Left lobe of liver (tissue), 2 donors: ENCODE data around the gene DEFB124. TPM values are rescaled to one million over a fixed set of nuclear protein-coding genes. Genes with fewer than 3 reads are reported as not detected.
"Not testable (repeated sequence)": the region's sequence is repeated elsewhere in the genome, so short reads cannot be mapped to it uniquely, and the experiment has no call there.

Experiments used
- ATAC-seq: fragments of 200-7000 bp; cut with Tn5 transposase; one replicate; pipeline ENCODE4 v1.9.1; 2020; ENCODE audit warnings: mild to moderate bottlenecking, moderate library complexity
- DNase-seq: peaks from one replicate; pipeline ENCODE4 v3.0.0-alpha.2; 2020; ENCODE audit warnings: low spot score
- total RNA-seq: library from RNA; stranded (reverse); gene quantifications from one replicate; pipeline ENCODE4 v1.2.1, GENCODE V29; 2021
- donor health status: DM: no; HTN: no; CAD: no; lungs with moderate emphysema.
- donor health status: DM: no; HTN: yes; CAD: no.

The DEFB124 gene, protein sequence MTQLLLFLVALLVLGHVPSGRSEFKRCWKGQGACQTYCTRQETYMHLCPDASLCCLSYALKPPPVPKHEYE
- total RNA-seq = not detected

DNA sequence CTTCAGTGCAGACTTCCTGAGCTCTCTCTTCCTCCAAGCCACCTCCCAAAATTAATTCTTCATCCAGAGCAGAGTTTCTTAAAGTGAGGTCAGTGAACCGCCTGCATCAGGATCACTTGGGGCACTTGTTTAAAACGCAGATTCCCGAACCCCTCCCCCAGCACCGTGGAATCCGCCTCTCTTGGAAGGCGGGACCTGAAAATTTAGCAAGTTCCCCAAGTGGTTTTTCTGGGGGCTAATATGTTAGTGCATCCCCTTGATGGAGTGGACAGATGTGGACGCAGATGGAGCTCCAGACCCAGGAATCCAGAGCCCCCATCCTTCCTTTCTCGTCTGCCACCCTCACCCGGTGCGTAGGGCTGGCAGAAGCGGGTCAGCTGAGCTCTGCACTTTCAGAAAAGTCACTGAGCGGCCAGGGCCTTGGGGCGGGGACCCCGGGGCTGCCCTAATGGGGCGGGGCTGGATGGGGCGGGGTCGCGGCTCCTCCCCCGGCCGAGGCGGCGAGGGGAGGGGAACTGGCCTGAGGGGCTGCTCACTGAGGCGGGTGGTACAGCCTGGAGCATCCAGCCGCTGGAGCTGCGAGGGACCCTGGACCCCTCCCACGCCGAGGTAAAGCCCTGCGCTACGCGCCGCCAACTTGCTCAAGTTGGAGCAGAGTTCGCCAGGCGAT lies at the start of gene DEFB124, which contains the start of gene REM1:
Gene DEFB124 (minus strand): TSS at position 370 of the 670 bp plus-strand sequence. CDS start 2,114 bp downstream, outside the sequence.
Gene REM1 (plus strand): TSS at position 531 of the 670 bp plus-strand sequence. CDS start 1,158 bp downstream, outside the sequence.
- no peak for DNase-seq
- ATAC-seq = peak; percentile 66

DNA sequence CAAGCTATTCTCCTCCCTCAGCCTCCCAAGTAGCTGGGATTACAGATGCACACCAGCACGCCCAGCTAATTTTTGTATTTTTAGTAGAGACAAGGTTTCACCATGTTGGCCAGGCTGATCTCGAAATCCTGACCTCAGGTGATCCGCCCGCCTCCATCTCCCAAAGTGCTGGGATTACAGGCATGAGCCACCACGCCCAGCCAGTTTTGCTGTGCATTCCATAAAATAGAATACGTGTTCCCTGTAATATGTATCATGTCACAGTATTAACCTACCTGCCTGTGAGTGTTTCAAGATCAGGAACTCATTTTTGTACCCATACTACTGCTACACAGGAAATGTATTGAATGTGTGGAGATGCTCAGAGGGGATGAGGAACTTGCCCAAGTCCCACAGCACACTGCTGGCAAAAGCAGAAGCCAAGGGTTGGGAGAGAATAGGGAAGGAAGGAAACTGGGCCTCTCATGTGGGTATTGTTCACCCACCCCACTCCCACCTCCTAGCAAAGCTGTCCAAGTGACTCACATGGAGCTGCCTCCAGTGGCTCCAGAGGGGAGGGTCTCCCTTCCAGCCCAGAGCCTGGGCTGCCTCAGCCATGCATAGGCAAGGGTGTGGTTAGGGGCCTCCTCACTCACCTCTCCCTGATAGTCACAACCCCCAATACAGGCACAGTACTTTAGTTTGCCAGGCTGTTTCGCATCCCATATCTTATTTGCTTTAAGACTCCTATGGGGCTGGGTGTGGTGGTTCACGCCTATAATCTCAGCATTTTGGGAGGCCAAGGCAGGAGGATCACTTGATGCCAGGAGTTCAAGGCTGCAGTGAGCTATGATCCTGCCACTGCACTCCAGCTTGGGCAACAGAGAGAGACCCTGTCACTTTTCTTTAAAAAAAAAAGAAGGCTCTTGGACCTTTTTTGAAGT lies 48.7 kb upstream of the DEFB124 start:
- ATAC-seq = peak; percentile 63
- DNase-seq = no peak

DNA sequence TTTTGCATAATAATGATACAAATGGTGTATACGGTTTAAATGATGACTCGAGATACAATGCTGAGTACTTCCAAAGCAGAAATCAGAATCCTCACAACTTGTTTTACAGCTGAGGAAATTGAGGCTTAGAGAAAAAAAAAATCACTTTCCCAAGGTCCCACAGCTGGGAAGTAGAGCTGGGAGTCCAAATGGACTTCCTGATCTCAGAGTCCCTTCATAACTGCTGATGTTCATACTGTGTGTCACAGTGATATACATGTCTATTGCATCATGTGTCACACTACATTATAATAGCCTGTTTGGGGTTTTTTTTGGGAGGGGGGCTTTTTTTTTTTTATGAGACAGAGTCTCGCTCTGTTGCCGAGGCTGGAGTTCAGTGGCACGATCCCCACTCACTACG lies 47.8 kb upstream of the DEFB124 start:
- ATAC-seq (no peak), DNase-seq (no peak)

DNA sequence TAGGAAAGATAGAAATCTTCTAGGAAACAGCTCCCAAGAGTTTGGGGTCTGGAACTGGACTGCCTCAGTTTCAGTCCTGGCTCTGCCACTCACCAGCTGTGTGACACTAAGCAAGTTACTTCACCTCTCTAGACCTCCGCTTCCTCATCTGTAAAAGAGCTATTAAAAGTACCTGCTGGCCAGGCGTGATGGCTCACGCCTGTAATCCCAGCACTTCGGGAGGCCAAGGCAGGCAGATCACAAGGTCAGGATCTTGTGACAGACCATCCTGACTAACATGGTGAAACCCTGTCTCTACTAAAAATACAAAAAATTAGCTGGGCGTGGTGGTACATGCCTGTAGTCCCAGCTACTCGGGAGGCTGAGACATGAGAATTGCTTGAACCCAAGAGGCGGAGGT lies 46.3 kb upstream of the DEFB124 start:
- not testable (repeated sequence) for DNase-seq, ATAC-seq

DNA sequence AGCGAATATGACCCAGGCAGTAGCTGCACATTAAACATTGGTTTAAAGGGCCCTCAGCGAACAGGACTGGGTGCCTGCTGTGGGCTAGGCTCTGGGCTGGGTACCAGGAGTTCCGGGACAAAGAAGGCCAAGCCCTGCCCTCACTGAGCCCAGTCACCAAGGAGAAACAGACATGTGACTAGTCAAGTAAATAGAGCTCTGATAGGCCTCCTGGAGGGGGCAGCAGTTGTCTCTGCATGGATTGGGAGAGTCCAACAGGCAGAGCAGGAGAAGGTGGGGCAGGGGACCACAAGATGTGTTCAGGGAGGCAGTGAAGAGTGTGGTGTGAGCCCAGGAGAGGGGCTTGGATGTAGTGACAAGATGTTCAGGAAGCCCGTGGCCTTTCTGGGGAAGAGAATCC lies 42.4 kb upstream of the DEFB124 start:
- DNase-seq (peak; percentile 68), ATAC-seq (peak; percentile 74)

DNA sequence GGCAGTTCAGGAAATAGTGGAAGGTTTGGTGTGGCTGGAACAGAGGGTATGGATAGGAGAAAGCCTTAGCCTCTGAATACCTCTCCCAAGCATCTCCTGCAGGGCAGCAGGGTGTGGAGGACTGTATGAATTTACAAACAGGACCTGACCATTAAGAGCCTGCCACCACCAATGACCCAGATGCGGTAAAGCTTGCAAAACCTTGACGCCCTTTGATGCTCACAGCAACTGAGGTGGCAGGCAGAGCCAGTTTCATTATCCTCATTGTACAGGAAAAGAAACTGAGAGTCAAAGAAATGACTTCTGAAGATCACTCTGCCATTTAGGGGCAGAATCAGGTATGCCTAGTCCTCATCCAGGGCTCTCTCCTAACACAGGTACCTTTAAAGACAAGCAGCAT lies 41.7 kb upstream of the DEFB124 start:
- ATAC-seq (no peak), DNase-seq (no peak)

DNA sequence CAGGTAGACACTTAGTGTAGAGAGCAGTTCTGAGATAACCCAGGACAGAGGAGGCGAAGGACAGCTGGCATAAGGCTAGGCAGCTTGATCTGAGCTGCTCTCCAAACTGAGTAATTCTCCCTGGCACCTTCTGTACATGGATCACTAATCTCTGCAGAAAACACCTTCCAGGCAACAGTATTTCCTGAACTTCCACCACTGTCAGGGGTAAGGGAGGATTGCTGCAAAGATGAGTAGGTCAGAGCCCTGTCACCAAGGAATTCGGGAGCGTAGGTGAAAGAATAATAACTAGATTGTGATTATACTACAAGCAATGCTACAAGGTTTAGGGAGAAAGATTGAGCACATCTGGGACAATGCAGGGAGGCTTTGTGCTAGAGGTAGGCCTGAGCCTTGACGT lies 41.2 kb upstream of the DEFB124 start:
- no peak for DNase-seq
- no peak for ATAC-seq

DNA sequence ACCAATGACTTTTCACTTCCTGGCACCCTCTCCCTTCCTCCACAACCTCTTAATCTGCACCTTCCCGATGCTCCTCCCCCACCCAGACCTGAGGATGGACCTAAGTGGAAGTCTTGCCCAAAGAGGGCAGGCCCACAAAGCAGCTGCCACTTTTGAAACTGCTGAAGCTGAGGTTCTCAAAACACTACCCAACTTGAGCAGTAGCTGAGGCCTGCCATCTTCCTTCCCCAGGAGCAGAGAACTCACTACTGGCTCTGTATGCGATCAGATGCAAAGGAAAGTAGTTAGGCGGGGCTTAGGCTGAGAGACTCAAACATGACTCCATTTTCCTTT lies 40.8 kb upstream of the DEFB124 start:
- DNase-seq = no peak
- no peak for ATAC-seq

DNA sequence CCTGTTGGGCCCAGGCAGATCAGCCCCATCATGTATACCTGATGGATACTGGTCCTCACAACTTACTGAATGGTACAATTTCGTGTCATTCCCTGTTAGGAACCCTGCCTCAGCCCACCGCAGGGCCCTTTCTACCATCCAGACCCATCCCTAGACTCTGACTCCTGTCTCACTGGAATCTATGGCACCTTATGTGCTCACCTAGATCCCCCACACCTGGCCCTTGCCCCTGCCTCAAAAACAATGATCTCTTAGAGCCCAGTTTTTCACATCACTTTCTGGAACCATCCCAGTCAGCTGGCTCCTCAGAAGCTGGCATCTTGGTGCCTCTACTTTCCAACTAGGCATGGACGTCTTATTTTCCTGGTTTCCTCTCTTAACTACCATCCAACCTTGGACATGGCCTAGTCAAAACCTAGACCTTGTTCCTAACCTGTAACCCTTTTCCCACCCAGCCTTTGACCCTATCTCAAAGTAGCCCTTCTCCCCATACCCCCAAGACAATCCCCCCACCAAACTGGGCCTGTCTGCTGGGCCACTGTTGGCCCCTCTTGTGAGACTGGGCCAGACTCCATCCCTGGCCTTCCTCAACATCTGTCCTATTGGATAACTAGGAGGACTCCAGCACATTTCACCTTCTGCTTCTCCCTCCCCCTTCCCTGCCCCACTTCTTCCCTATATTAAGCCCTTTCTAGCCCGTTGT lies 40.3 kb upstream of the DEFB124 start:
- DNase-seq = no peak
- ATAC-seq = no peak

DNA sequence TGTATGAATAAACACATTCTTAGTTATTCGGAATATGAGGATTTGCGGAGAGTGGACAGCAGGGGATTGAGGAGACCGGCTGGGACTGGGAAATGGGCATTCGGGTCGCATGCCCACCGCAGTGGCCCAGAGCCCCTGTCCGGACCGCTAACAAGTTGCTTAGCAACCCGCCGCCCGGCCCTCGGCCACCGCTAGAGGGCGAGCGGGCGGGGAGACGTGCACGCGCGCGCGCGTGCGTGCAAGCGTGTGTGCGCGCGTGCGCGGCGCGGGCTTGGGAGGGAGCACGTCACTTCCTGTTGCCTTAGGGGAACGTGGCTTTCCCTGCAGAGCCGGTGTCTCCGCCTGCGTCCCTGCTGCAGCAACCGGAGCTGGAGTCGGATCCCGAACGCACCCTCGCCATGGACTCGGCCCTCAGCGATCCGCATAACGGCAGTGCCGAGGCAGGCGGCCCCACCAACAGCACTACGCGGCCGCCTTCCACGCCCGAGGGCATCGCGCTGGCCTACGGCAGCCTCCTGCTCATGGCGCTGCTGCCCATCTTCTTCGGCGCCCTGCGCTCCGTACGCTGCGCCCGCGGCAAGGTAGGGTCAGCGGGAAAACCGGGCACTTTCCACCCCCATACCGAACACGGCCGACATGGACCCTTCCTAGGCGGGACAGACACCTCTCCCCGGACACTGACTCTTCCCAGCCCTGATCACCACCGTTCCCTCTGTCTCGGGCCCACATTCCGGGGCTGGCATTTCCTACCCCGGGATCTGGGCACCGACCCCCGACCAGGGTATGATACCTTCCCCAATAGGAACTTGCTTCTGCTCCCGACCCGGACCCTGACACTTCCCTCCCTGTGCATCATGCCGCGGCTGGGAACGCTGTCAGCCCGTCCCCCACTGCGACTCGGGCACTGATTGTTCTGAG lies 39.5 kb upstream of the DEFB124 start, which contains the start of gene HM13:
Gene HM13 (plus strand): TSS at position 289 of the 918 bp plus-strand sequence. CDS start 110 bp downstream, at position 399.
- ATAC-seq (peak; percentile 95), DNase-seq (peak; percentile 90)

DNA sequence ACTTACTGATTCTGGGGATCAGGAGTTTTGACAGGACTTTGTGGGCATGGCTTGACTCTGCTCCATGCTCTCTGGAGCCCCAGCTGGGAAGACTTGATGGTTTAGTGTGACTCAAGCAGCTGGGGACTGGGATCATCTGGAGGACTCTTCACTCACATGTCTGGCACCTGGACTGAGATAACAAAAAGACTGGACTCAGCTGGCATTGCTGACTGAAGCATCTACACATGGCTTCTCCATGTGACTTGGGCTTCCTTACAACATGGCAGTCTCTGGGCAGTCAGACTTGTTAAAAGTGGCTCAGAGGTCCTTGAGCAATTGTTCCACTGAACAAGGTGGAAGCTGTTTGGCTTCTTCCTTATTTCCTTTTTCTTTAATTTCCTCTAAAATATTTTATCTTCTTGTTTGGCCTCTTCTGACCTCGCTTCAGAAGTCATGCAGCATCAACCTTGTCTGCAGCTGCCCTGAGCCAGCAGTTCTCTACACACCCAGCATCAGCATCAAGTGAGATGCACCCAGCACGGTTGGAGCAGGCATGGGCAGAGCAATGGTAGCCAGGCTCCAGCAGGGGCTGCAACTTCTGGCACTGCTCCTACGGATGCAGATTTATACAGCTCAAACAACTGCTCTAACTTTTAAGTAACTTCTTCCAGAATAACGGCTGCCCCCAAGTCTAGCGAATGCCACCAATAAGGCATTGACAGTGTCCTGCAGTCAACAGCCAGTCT lies 33.8 kb upstream of the DEFB124 start:
- ATAC-seq (no peak), DNase-seq (no peak)

DNA sequence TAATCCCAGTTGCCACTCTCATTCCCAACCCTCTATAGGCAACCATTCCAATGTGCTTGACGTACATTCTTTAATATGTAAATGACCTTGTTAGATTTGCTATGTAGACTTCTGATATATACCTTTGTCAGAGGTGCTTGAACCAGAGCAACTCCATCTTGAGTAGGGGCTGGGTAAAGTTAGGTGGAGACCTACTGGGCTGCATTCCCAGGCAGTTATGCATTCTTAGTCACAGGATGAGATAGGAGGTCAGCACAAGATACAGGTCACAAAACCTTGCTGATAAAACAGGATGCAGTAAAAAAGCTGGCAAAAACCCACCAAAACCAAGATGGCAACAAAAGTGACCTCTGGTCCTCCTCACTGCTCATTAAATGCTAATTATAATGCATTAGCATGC lies 31.0 kb upstream of the DEFB124 start:
- ATAC-seq = no peak
- no peak for DNase-seq

DNA sequence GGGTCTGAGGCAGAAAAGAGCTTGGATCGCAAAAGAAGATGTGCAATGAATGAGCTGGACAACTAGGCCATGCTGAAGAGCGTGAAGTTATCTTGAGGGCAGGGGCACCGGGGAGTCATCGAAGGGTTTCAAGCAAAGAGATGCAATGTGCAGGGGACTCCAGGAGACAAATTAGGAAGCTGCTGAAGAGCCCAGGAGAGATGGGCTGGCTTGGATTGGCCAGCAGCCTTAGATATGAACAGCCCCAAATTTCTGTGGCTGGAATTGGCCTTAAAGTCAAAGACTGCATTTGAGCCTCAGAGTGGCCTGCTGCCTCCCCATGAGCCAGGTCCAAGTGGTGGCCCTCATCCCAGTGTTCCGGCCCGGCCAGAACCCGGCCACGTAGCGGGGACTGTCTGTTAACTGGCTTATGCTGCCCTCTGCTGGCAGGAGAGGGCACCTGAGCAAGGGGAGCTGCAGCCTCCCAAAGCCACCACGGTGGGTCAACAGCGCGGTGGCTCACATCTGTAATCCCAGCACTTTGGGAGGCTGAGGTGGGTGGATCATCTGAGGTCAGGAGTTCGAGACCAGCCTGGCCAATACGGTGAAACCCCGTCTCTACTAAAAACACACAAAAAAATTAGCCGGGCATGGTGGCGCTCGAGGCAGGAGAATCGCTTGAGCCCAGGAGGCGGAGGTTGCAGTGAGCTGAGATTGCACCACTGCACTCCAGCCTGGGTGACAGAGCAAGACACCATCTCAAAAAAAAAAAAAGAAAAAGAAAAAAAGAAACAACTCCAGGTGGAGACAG lies 28.2 kb upstream of the DEFB124 start:
- DNase-seq (peak; percentile 83), ATAC-seq (peak; percentile 100)

DNA sequence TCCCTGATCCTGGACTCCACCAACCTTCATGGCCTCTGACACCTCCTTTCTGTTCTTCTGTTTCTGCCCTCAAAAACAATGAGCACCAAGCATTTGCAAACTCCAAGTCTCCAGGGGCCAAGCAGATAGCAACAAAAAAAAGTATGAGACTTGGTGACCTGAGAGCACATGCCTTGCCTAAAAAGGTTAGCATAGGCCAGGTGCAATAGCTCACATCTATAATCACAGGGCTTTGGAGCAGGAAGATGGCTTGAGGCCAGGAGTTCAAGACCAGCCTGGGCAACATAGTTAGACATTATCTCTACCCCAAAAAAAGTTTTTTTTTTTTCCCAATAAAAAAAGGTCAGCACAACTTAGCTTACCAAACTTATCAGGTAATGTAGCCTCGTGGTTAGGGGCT lies 25.6 kb upstream of the DEFB124 start:
- DNase-seq = no peak
- no peak for ATAC-seq

DNA sequence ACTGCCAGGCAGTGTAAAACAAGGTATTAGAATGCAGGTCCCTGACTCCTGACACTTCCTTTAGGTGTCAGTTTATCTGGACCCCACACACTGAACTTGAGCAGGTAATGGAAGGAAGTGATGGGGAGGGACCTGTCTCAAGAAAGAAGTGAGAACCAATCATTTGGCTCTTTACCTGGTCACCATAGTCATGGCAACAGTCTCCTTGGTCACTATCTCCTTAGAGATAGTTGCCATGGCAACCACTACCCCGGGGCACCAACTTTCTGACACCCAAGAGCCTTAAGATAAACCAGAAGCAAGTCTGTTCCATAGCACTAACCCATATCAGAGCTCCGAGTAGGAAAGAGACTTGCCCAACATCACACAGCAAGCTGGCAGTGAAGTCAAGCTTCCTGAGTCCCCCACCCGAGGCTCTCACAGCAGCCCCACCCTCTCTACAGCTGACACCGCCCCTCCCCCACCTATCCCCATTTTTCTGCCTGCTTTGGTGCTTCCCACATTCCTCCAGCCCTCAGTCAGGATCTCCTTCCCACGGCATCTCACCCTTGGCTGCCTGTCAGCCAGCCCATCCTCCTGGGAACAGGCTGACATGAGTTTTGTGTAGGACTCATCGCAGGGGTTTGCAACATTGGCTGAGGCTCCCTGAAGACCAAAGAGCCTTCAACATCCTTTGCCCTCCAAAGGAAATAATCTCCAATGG lies 23.1 kb upstream of the DEFB124 start:
- no peak for ATAC-seq
- no peak for DNase-seq

DNA sequence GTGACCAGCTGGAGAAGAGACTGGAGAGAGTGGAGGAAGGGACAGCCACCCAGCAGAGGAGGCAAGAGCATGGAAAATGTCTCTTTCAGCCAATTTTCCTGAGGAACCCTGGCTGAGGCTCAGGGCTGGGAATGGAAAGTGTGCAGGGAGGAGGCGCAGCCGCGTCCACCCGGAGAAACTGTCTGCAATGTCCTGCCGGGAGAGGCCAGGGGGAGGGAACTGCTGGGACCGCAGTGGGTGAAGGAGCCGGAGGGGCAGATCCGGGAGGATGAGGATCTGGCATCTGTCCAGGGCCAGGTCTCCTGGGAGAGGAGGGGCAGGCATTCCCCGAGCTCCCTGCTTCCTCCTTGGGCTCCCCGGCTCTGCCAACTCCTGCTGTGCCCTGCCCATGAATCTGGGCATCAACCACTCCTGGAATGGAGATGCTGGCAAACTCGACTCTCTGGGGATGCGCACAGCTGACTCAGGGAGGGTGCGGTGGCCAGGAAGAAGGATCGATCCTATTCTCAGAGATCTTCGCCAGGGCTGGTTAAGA lies 21.9 kb upstream of the DEFB124 start:
- ATAC-seq (peak; percentile 43), DNase-seq (no peak)

DNA sequence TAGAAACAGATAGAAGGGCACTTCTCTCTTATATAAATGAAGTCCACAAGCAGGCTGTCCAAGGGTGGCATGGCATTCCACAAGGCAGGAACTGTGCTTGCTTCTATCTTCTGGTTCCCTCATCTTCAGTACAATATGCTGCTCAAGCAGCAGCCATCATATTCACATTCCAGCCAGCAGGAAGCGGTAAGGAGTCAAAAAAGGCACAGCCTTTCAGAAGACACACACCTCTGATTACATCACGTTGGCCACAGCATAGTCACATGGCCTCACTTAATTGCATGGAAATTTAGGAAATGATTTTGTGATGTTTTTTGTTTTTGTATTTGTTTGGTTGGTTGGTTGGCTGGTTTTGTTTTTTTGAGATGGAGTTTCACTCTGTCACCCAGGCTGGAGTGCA lies 19.2 kb upstream of the DEFB124 start:
- DNase-seq = no peak
- peak; percentile 44 for ATAC-seq

DNA sequence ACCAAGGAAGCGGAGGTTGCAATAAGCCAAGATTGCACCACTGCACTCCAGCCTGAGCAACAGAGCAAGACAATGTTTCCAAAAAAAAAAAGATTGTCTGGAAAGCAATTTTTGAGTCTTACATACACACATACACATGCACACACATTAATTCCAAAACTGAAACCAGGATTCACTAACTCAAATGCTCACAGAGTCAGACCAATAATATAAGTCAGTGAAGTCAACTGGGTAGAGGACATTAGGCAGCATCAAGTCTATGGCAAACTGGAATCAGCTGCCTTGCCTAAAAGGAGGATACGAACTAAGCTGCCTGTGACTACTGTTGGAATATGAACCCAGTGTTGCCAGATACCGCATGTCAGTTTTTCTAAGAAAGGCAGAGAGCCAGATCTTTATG lies 15.8 kb upstream of the DEFB124 start:
- DNase-seq = no peak
- no peak for ATAC-seq
